NCI-H82 treated with DMSO at 0.1 percent for 48 hours (cell line): Measurements from ENCODE around the gene BICC1.

Experiments used
- DNase-seq: peaks from one replicate; lab custom pipeline; 2025; ENCODE audit not compliant: unreplicated experiment; lab: John Stamatoyannopoulos, UW

The BICC1 gene

DNA sequence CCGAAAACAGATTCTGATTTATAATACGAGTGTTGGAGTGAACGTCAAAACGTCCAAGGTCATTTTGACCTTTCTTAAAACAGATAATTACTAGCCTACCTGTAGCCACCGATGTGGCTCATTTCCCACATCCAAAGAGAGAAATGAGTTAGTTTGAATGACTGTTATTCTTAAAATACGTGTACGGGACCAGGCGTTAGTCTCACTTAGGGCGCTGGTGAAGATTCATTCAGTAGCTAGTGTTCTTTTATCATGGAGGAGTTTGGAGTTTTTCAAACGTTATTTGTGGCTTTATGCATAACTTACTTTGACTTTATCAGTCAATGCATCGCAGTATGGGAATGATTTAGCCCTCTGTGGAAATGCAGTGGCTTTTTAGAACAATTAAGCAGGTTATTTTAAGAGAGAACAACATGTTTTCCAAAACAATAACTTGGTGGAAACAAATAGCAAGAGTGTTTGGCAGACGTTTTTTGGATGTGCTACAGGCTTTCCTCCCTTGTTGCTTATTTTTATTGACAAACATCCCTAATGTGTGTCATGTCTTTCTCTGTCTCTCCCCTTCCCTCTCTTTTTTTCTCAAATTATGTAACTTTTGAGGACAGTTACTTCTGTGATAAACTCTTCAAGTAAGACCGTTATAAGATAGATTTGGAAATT, 1.6 kb downstream of the BICC1 start:
- DNase-seq, result no peak

- DNase-seq, result no peak
Observed at GRCh38 chr10:58515291-58515941, 2.7 kb downstream of the BICC1 start.

- DNase-seq, result no peak
Observed at GRCh38 chr10:58516119-58516518, 3.4 kb downstream of the BICC1 start.

GRCh38 chr10:58516671-58517070, 4.0 kb downstream of the BICC1 start:
- DNase-seq, result no peak

GRCh38 chr10:58517081-58517480, 4.4 kb downstream of the BICC1 start:
- no peak for DNase-seq

- no peak for DNase-seq
Observed at GRCh38 chr10:58517491-58518355, 5.1 kb downstream of the BICC1 start.

DNA sequence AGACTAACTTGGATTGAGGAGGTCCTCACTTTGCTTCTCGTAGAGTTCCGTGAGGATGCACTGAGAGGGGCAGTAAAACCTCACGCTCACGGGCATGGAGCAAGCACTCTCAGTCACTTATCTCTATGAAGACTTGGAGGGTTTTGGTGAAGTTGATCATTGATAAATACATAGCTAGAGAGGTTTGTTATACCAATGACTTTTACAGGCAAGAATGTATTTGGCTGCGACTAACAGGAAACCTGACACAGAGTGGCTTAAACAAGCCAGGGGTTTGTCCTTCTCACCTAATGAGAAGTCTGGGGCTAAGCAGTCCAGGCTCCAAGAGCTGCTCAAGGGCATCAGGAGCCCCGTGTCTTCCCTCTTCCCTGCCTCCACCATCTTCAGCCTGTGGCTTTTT, 6.1 kb downstream of the BICC1 start:
- no peak for DNase-seq

GRCh38 chr10:58529077-58529728, 16.5 kb downstream of the BICC1 start:
- no peak for DNase-seq

DNA sequence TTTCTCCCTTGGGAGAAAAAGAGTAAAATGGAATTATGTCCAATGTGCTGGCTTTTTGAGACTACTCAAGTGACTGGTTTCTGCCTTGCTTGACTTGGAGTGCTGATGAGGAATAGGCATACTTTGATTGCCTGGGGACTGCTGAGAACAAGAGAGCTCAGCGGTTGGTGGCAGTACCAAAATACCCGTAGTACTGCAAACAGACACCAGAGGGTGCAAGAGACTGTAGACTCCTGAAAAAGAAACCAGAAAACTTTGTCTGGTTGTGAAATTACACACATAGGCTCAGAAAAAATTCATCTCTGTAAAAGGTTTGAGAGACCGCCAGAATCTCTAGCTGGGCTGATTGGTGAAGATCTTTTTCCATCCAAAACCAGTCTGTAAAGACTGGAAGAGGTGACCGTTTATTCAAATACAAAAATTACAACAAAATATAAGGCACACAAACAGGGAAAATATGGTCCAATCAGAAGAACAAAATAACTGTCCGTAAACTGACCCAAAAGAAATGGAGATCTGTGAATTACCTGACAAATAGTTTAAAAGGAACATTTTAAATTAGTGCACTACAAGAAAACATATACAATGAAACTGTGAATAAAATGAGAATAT, 18.5 kb downstream of the BICC1 start:
- DNase-seq, result peak; percentile 5

DNA sequence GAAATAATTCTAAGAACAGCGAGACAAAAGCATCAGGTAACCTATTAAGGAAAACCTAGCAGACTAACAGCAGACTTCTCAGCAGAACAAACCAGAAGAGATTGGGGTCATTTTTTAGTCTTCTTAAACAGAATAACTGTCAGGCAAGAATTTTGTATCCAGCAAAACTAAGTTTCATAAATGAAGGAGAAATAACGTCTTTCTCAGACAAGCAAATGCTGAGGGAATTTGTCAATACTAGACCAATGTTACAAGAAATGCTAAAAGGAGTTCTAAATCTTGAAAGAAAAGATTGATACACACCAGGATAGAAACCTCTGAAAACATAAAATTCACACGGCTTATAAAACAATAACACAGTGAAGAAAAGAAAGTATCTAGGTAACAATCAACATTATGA, 22.6 kb downstream of the BICC1 start:
- DNase-seq, result no peak

GRCh38 chr10:58543141-58543540, 30.5 kb downstream of the BICC1 start:
- DNase-seq, result no peak

GRCh38 chr10:58544135-58544534, 31.5 kb downstream of the BICC1 start:
- no peak for DNase-seq

GRCh38 chr10:58545427-58545826, 32.8 kb downstream of the BICC1 start:
- DNase-seq, result no peak

DNA sequence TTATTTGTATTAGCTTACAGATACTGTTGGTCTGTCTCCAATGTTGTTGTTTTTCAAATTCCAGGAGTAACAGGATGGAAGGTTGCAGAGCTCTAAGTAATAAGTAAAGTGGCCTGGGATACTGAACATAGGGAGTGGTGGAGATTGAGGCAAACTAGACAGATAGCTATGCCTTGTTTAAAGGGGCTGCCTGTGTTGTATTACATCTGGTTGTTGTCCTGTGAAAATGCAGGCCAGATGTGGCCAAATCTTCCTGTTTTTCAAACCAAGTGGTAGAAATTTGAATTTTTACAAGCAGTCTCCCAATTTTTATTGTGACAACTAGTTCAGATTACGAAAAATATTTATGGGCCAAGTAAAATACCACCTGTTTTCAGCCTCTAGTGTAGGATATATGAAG, 33.5 kb downstream of the BICC1 start:
- DNase-seq, result no peak

- DNase-seq, result no peak
Observed at GRCh38 chr10:58546722-58547445, 34.2 kb downstream of the BICC1 start.

DNA sequence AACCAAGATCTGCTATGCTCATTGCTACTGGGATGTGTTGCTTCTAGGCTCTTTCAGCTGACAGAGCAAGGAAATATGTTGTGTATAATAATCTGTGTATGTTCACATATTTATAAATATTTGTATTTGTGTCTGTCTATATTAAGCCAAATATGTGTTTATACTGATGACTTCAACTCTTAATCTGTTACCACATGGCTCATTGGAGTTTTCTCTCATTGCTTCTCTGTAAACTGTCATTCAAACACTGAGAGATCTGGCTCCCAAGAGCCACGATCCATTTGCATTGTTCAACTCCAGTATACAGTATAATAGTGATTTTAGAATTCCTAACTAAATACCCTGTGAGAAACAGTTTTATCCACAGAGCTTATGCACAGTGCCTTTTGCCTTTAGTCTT, 35.3 kb downstream of the BICC1 start:
- DNase-seq, result no peak

GRCh38 chr10:58554316-58554715, 41.6 kb downstream of the BICC1 start:
- DNase-seq, result no peak

- no peak for DNase-seq
Observed at GRCh38 chr10:58555170-58555929, 42.7 kb downstream of the BICC1 start.

- DNase-seq, result no peak
Observed at GRCh38 chr10:58555930-58556311, 43.2 kb downstream of the BICC1 start.
